Neural cell (in vitro differentiated cells): ENCODE results near the gene C1orf210. TPM values are rescaled to one million over a fixed set of nuclear protein-coding genes. Genes with fewer than 3 reads are reported as not detected.

ENCODE experiments used
- H2AFZ ChIP-seq: fragments of 200-600, 300-800 bp; sonication (generic), shearing (Covaris generic); 2 replicates; pipeline ENCODE4 v1.6.0; 2014; ENCODE audit warnings: low read depth, mild to moderate bottlenecking, antibody characterized with exemption, low read length, moderate library complexity
- H3F3A ChIP-seq: fragments of 200-600 bp; shearing (Covaris generic); 2 replicates; pipeline ENCODE4 v1.6.1; 2016; ENCODE audit warnings: mild to moderate bottlenecking, moderate library complexity, mixed read lengths, antibody characterized with exemption, low read length; ENCODE audit not compliant: insufficient read depth, poor library complexity, severe bottlenecking
- H3K27ac ChIP-seq: fragments of 200-600, 300-800 bp; sonication (generic), shearing (Covaris generic); 2 replicates; pipeline ENCODE4 v1.5.1; 2014; ENCODE audit warnings: mild to moderate bottlenecking, low read length, moderate library complexity
- H3K27me3 ChIP-seq: fragments of 300-800, 200-600 bp; sonication (generic), shearing (Covaris generic); 2 replicates; pipeline ENCODE4 v1.6.0; 2014; ENCODE audit warnings: mild to moderate bottlenecking, low read depth, low read length, moderate library complexity; ENCODE audit not compliant: insufficient read depth
- H3K36me3 ChIP-seq: fragments of 300-800, 200-600 bp; sonication (generic), shearing (Covaris generic); 2 replicates; pipeline ENCODE4 v1.5.1; 2014; ENCODE audit warnings: mild to moderate bottlenecking, antibody characterized with exemption, low read length, moderate library complexity; ENCODE audit not compliant: insufficient read depth
- H3K4me2 ChIP-seq: fragments of 300-800, 200-600 bp; sonication (generic), shearing (Covaris generic); 2 replicates; pipeline ENCODE4 v1.6.0; 2014; ENCODE audit warnings: mild to moderate bottlenecking, low read length
- H3K4me3 ChIP-seq: fragments of 300-800, 200-600 bp; sonication (generic), shearing (Covaris generic); 2 replicates; pipeline ENCODE4 v1.5.1; 2014; ENCODE audit warnings: mild to moderate bottlenecking, low read length, moderate library complexity
- H3K79me2 ChIP-seq: fragments of 200-600 bp; shearing (Covaris generic); replicated peaks from 2 replicates; pipeline ENCODE4 v1.6.0; 2014; ENCODE audit warnings: mild to moderate bottlenecking, low read length, moderate library complexity; ENCODE audit not compliant: insufficient read depth
- H3K9ac ChIP-seq: fragments of 300-800, 200-600 bp; sonication (generic), shearing (Covaris generic); 2 replicates; pipeline ENCODE4 v1.6.1; 2016; ENCODE audit warnings: mild to moderate bottlenecking, low read length, mixed read lengths
- H3K9me2 ChIP-seq: fragments of 200-600 bp; shearing (Covaris generic); 2 replicates; pipeline ENCODE4 v1.6.1; 2016; ENCODE audit warnings: mild to moderate bottlenecking, low read length, mixed read lengths; ENCODE audit not compliant: insufficient read depth
- H3K9me3 ChIP-seq: fragments of 200-600, 300-800 bp; sonication (generic), shearing (Covaris generic); 2 replicates; pipeline ENCODE4 v1.6.1; 2016; ENCODE audit warnings: mild to moderate bottlenecking, mixed run types, low read length, moderate library complexity, mixed read lengths
- H4K20me1 ChIP-seq: fragments of 200-600 bp; shearing (Covaris generic); 2 replicates; pipeline ENCODE4 v1.6.1; 2016; ENCODE audit warnings: mild to moderate bottlenecking, mixed run types; ENCODE audit not compliant: insufficient read depth
- CTCF ChIP-seq: fragments of 450-650 bp; IDR thresholded peaks from 2 replicates; pipeline ENCODE4 v1.5.1; 2014; ENCODE audit warnings: antibody characterized with exemption, mild to moderate bottlenecking, moderate library complexity; ENCODE audit not compliant: poor library complexity, severe bottlenecking
- EP300 ChIP-seq: fragments of 450-650 bp; conservative IDR thresholded peaks from 2 replicates; pipeline ENCODE4 v1.6.1; 2014; ENCODE audit warnings: antibody characterized with exemption, mild to moderate bottlenecking, moderate library complexity; ENCODE audit not compliant: poor library complexity, severe bottlenecking
- EZH2 ChIP-seq: fragments of 200-600, 300-800 bp; shearing (Covaris generic), sonication (generic); IDR thresholded peaks from 2 replicates; pipeline ENCODE4 v1.6.1; 2014; ENCODE audit warnings: antibody characterized with exemption, low read length, borderline replicate concordance, mild to moderate bottlenecking; ENCODE audit not compliant: insufficient read depth, poor library complexity, severe bottlenecking
- RAD21 ChIP-seq: fragments of 450-650 bp; conservative IDR thresholded peaks from 2 replicates; pipeline ENCODE4 v1.6.1; 2014; ENCODE audit warnings: antibody characterized with exemption, mild to moderate bottlenecking, moderate library complexity
- TAF1 ChIP-seq: IDR thresholded peaks from 2 replicates; pipeline ENCODE4 v1.6.1; 2012; ENCODE audit warnings: low read depth
- polyA plus RNA-seq: library from polyadenylated mRNA; depleted of rRNA; stranded (reverse); fragments of >200 nt; gene quantifications from 2 replicates; pipeline ENCODE4 v1.2.3, GENCODE V29; 2014
- TF ChIP-seq, protein P1 (sequence below): IDR thresholded peaks from 2 replicates; pipeline ENCODE4 v1.6.1; 2012; ENCODE audit warnings: borderline replicate concordance

The C1orf210 gene
- polyA plus RNA-seq, 1 donor from 2014 or later, result not detected

GRCh38 chr1:43292216-43292615 lies 6.8 kb upstream of the C1orf210 start:
- Histone ChIP-seq H3K9ac (no peak overlapping the region), H4K20me1 (no peaks in the 10 kb centered on the region), H2AFZ (no peak overlapping the region), H3F3A (no peaks in the 10 kb centered on the region), H3K4me2 (no peak overlapping the region), H3K27ac (no peak overlapping the region), H3K9me2 (no peaks in the 10 kb centered on the region), H3K36me3 (no peaks in the 10 kb centered on the region), H3K4me3 (no peak overlapping the region), H3K9me3 (no peaks in the 10 kb centered on the region), H3K79me2 (no peaks in the 10 kb centered on the region), H3K27me3 (no peaks in the 10 kb centered on the region)
- TF ChIP-seq TAF1 (no peak), EZH2 (no peak)

GRCh38 chr1:43288785-43289706 lies 3.7 kb upstream of the C1orf210 start:
- Histone ChIP-seq H3K4me3 (no peak overlapping the region), H4K20me1 (no peaks in the 10 kb centered on the region), H3F3A (no peaks in the 10 kb centered on the region), H3K9me2 (no peaks in the 10 kb centered on the region), H3K27ac (no peak overlapping the region), H3K9ac (no peak overlapping the region), H3K9me3 (no peaks in the 10 kb centered on the region), H3K4me2 (no peak overlapping the region), H3K27me3 (no peaks in the 10 kb centered on the region), H2AFZ (no peak overlapping the region), H3K79me2 (no peaks in the 10 kb centered on the region), H3K36me3 (no peaks in the 10 kb centered on the region)
- TF ChIP-seq, protein P1, sequence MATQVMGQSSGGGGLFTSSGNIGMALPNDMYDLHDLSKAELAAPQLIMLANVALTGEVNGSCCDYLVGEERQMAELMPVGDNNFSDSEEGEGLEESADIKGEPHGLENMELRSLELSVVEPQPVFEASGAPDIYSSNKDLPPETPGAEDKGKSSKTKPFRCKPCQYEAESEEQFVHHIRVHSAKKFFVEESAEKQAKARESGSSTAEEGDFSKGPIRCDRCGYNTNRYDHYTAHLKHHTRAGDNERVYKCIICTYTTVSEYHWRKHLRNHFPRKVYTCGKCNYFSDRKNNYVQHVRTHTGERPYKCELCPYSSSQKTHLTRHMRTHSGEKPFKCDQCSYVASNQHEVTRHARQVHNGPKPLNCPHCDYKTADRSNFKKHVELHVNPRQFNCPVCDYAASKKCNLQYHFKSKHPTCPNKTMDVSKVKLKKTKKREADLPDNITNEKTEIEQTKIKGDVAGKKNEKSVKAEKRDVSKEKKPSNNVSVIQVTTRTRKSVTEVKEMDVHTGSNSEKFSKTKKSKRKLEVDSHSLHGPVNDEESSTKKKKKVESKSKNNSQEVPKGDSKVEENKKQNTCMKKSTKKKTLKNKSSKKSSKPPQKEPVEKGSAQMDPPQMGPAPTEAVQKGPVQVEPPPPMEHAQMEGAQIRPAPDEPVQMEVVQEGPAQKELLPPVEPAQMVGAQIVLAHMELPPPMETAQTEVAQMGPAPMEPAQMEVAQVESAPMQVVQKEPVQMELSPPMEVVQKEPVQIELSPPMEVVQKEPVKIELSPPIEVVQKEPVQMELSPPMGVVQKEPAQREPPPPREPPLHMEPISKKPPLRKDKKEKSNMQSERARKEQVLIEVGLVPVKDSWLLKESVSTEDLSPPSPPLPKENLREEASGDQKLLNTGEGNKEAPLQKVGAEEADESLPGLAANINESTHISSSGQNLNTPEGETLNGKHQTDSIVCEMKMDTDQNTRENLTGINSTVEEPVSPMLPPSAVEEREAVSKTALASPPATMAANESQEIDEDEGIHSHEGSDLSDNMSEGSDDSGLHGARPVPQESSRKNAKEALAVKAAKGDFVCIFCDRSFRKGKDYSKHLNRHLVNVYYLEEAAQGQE, result no peak
- TF ChIP-seq RAD21, result no peak
- TF ChIP-seq CTCF, result no peak
- no peak for TF ChIP-seq EP300
- TF ChIP-seq TAF1, result no peak
- no peak for TF ChIP-seq EZH2
